Keratinocyte (primary cell): Measurements from ENCODE around the gene CBLN1. TPM values are rescaled to one million over a fixed set of nuclear protein-coding genes. Genes with fewer than 3 reads are reported as not detected.

ENCODE experiments used
- DNase-seq: peaks from one replicate; pipeline ENCODE4 v3.0.0-alpha.2; 2011; ENCODE audit warnings: low read depth, missing footprints, low spot score
- FAIRE-seq: peaks from 2 replicates; lab custom pipeline; 2011; peaks lifted over from hg19 to GRCh38; lab: Jason Lieb, UNC
- H2AFZ ChIP-seq: 2 replicates; pipeline ENCODE4 v1.6.0; 2012; ENCODE audit warnings: low read length, control low read depth, inconsistent platforms; ENCODE audit not compliant: control insufficient read depth
- H3K27ac ChIP-seq: 2 replicates; pipeline ENCODE4 v1.5.1; 2011; ENCODE audit warnings: low read length; ENCODE audit not compliant: control insufficient read depth, insufficient read depth
- H3K27me3 ChIP-seq: 3 replicates; pipeline ENCODE4 v1.6.0; 2011; ENCODE audit warnings: low read length; ENCODE audit not compliant: control insufficient read depth, insufficient read depth; ENCODE audit errors: extremely low read depth
- H3K36me3 ChIP-seq, 2 experiments: 2 replicates in 1 of 2; 3 replicates in 1 of 2; pipeline ENCODE4 v1.5.1; 2011; ENCODE audit warnings: low read length in 2 of 2, mild to moderate bottlenecking in 1 of 2; ENCODE audit not compliant: control insufficient read depth in 2 of 2, insufficient read depth in 2 of 2; ENCODE audit errors: extremely low read depth in 1 of 2
- H3K4me1 ChIP-seq: 3 replicates; pipeline ENCODE4 v1.5.1; 2011; ENCODE audit warnings: low read length; ENCODE audit not compliant: control insufficient read depth, insufficient read depth; ENCODE audit errors: extremely low read depth
- H3K4me2 ChIP-seq: 3 replicates; pipeline ENCODE4 v1.6.0; 2011; ENCODE audit warnings: low read depth, low read length; ENCODE audit not compliant: control insufficient read depth, insufficient read depth; ENCODE audit errors: extremely low read depth
- H3K4me3 ChIP-seq, 3 experiments: fragments of 200-600 bp in 1 of 3; sonication (generic) in 1 of 3; 2 replicates in 2 of 3; 3 replicates in 1 of 3; pipeline ENCODE4 v1.5.1; 2011 to 2016; ENCODE audit warnings: low read length in 3 of 3, mild to moderate bottlenecking in 3 of 3, control low read depth in 2 of 3, inconsistent platforms in 1 of 3, low read depth in 1 of 3, mixed read lengths in 1 of 3, mixed run types in 1 of 3, moderate library complexity in 1 of 3; ENCODE audit not compliant: control insufficient read depth in 2 of 3, insufficient read depth in 2 of 3; ENCODE audit errors: extremely low read depth in 1 of 3
- H3K79me2 ChIP-seq: 2 replicates; pipeline ENCODE4 v1.6.0; 2012; ENCODE audit warnings: low read length; ENCODE audit not compliant: control insufficient read depth, insufficient read depth
- H3K9ac ChIP-seq: 3 replicates; pipeline ENCODE4 v1.6.0; 2011; ENCODE audit warnings: low read length; ENCODE audit not compliant: control insufficient read depth, insufficient read depth; ENCODE audit errors: extremely low read depth
- H3K9me1 ChIP-seq: 3 replicates; pipeline ENCODE4 v1.6.0; 2011; ENCODE audit warnings: low read length; ENCODE audit not compliant: control insufficient read depth, insufficient read depth; ENCODE audit errors: extremely low read depth
- H3K9me3 ChIP-seq: 2 replicates; pipeline ENCODE4 v1.5.1; 2012; ENCODE audit warnings: low read depth, low read length; ENCODE audit not compliant: control insufficient read depth
- H4K20me1 ChIP-seq: 3 replicates; pipeline ENCODE4 v1.6.0; 2011; ENCODE audit warnings: low read length; ENCODE audit not compliant: control insufficient read depth, insufficient read depth; ENCODE audit errors: extremely low read depth
- CTCF ChIP-seq, 3 experiments: IDR thresholded peaks in 1 of 3; conservative IDR thresholded peaks in 1 of 3; optimal IDR thresholded peaks in 1 of 3; 2 replicates in 2 of 3; 3 replicates in 1 of 3; pipeline versions ENCODE3 to v1.5.1; 2011; ENCODE audit warnings: low read length in 3 of 3, mild to moderate bottlenecking in 3 of 3, moderate library complexity in 2 of 3, control low read depth in 1 of 3, inconsistent platforms in 1 of 3; ENCODE audit not compliant: insufficient read depth in 2 of 3; ENCODE audit errors: extremely low read depth in 1 of 3
- EZH2 ChIP-seq: IDR thresholded peaks from one replicate; pipeline ENCODE4 v1.6.1; 2012; ENCODE audit warnings: inconsistent platforms, mild to moderate bottlenecking, low read length, moderate library complexity
- dilution Hi-C: fragments of 300-500 bp; cut with MboI; formaldehyde crosslinking; loops from one replicate; pipeline ENCODE4 v1.7.0; 2020; ENCODE audit warnings: low sequenced_read_pairs; ENCODE audit not compliant: extremely low pct_ligation_motif_present
- polyA plus RNA-seq, 5 experiments: library from polyadenylated mRNA; depleted of rRNA in 3 of 5; stranded (reverse) in 3 of 5; stranded (forward) in 1 of 5; unstranded in 1 of 5; fragments of >200 nt; gene quantifications; 1 replicate in 1 of 5; 2 replicates in 3 of 5; 3 replicates in 1 of 5; pipeline versions ENCODE4 v1.2.1 to v1.2.3, GENCODE V29; 2011 to 2012; ENCODE audit warnings: missing spikeins in 2 of 5, low read depth in 1 of 5, low replicate concordance in 1 of 5

The CBLN1 gene
- polyA plus RNA-seq, 1 donor (not counting 4 experiments of a cell fraction or from before 2014, with no cell fraction given), result not detected

GRCh38 chr16:49262501-49262900 lies 19.1 kb downstream of the CBLN1 start:
- DNase-seq (no peak), FAIRE-seq (no peak)
- H3K79me2 ChIP-seq, result no peaks in the 10 kb centered on the region
- no peaks in the 10 kb centered on the region for H3K9me1 ChIP-seq
- H3K4me3 ChIP-seq, result no peak overlapping the region
- dilution Hi-C loops, result no loop called here
- no peaks in the 10 kb centered on the region for H3K4me1 ChIP-seq
- H3K4me2 ChIP-seq, result no peak overlapping the region
- H2AFZ ChIP-seq, result no peak overlapping the region
- no peaks in the 10 kb centered on the region for H4K20me1 ChIP-seq
- no peak overlapping the region for H3K9ac ChIP-seq
- no peaks in the 10 kb centered on the region for H3K27me3 ChIP-seq
- TF ChIP-seq EZH2, result no peak
- no peak for TF ChIP-seq CTCF (optimal IDR thresholded peaks at IDR 0.05 in 1 of 3, IDR thresholded peaks at IDR 0.05 in 1 of 3, conservative IDR thresholded peaks at IDR 0.05 in 1 of 3; ENCODE audit: extremely low read depth in 1 of 3, insufficient read depth in 2 of 3, low read length in 3 of 3)
- H3K27ac ChIP-seq, result no peak overlapping the region
- no peaks in the 10 kb centered on the region for H3K9me3 ChIP-seq
- H3K36me3 ChIP-seq, result no peaks in the 10 kb centered on the region

GRCh38 chr16:49261930-49262329 lies 19.7 kb downstream of the CBLN1 start:
- no peak for TF ChIP-seq CTCF (optimal IDR thresholded peaks at IDR 0.05 in 1 of 3, IDR thresholded peaks at IDR 0.05 in 1 of 3, conservative IDR thresholded peaks at IDR 0.05 in 1 of 3; ENCODE audit: extremely low read depth in 1 of 3, insufficient read depth in 2 of 3, low read length in 3 of 3)
- no peak for TF ChIP-seq EZH2
- FAIRE-seq (no peak), DNase-seq (no peak)
- no peaks in the 10 kb centered on the region for H3K79me2 ChIP-seq
- H3K9me1 ChIP-seq, result no peaks in the 10 kb centered on the region
- no peak overlapping the region for H3K27ac ChIP-seq
- H2AFZ ChIP-seq, result no peak overlapping the region
- no peak overlapping the region for H3K9ac ChIP-seq
- no peaks in the 10 kb centered on the region for H3K27me3 ChIP-seq
- H3K4me1 ChIP-seq, result no peaks in the 10 kb centered on the region
- no peak overlapping the region for H3K4me3 ChIP-seq
- H3K4me2 ChIP-seq, result no peak overlapping the region
- H3K36me3 ChIP-seq, result no peaks in the 10 kb centered on the region
- dilution Hi-C loops, result no loop called here
- no peaks in the 10 kb centered on the region for H3K9me3 ChIP-seq
- H4K20me1 ChIP-seq, result no peaks in the 10 kb centered on the region
